HL-60 (cell line): Measurements from ENCODE around the gene DUOXA2.

Experiments
- GABPA ChIP-seq: IDR thresholded peaks from 2 replicates; pipeline ENCODE4 v1.6.1; 2012; ENCODE audit warnings: low read depth
- POLR2AphosphoS5 ChIP-seq: IDR thresholded peaks from 2 replicates; pipeline ENCODE4 v1.6.1; 2012; ENCODE audit warnings: low read depth
- REST ChIP-seq: IDR thresholded peaks from 2 replicates; pipeline ENCODE4 v1.6.1; 2012; ENCODE audit warnings: low read depth; ENCODE audit not compliant: insufficient replicate concordance
- TF ChIP-seq, protein P1 (sequence below): IDR thresholded peaks from one replicate; pipeline ENCODE4 v1.5.1; 2011; ENCODE audit warnings: low read length, control low read depth, inconsistent platforms; ENCODE audit not compliant: insufficient read depth

- TF ChIP-seq, protein P1, sequence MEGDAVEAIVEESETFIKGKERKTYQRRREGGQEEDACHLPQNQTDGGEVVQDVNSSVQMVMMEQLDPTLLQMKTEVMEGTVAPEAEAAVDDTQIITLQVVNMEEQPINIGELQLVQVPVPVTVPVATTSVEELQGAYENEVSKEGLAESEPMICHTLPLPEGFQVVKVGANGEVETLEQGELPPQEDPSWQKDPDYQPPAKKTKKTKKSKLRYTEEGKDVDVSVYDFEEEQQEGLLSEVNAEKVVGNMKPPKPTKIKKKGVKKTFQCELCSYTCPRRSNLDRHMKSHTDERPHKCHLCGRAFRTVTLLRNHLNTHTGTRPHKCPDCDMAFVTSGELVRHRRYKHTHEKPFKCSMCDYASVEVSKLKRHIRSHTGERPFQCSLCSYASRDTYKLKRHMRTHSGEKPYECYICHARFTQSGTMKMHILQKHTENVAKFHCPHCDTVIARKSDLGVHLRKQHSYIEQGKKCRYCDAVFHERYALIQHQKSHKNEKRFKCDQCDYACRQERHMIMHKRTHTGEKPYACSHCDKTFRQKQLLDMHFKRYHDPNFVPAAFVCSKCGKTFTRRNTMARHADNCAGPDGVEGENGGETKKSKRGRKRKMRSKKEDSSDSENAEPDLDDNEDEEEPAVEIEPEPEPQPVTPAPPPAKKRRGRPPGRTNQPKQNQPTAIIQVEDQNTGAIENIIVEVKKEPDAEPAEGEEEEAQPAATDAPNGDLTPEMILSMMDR = no peak
- TF ChIP-seq POLR2AphosphoS5 (no peak), REST (no peak), GABPA (no peak)
These were observed 41.6 kb downstream of the DUOXA2 start for GRCh38 chr15:45155739-45156138.
